Measurements from ENCODE around the gene MAPK8. TPM values are rescaled to one million over a fixed set of nuclear protein-coding genes. Genes with fewer than 3 reads are reported as not detected.
"Not testable (repeated sequence)": the region's sequence is repeated elsewhere in the genome, so short reads cannot be mapped to it uniquely, and the experiment has no call there.

MAPK8 gene
- 10 to 100 TPM; 28.1 to 29.5 TPM for total RNA-seq
- long read RNA-seq, partial matches to known transcripts: 0 of 2 reads
- long read RNA-seq, other reads (novel, unspliced or antisense): 2 of 2 reads

DNA sequence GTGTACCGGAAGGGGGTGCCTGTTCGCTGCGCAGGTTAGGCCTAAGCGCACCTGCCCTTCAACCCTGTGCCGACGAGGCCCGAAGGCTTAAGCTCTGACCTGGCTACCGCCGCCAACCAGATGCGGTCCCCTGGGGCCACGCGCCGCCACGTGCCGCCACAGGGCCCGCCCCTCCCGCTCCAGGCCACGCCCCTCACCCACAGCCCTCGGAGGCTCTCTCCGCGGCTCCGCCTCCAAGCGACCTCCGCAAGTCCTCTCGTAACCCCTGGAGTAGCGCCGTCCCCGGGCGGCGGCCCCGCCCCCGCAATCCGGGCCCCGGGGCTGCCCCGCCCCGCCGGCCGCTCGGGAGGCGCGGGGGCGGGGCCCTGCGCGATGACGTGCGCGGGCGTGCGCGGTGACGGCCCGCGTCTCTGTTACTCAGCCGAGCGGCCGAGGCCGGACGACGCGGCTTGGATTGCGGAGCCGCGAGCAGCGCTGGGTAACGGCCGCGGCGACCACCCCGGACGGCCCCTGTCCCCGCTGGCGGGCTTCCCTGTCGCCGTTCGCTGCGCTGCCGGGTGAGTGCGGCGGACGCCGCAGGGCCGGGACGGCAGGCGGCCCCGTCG is at the start of gene MAPK8:
TSS of gene MAPK8 (plus strand) at position 413 of the 605 bp plus-strand sequence. CDS start 94,984 bp downstream, outside the sequence.
- DNase-seq (peak; percentile 95), ATAC-seq (peak; percentile 97 to 98)
- intact Hi-C loops (cut with DNase I): no loop called here

- ATAC-seq (no peak), DNase-seq (no peak)
- intact Hi-C loops (cut with DNase I): no loop called here
Observed at GRCh38 chr10:48257407-48257961, 49.0 kb upstream of the MAPK8 start.

- ATAC-seq: peak; percentile 59 to 66
- no peak for DNase-seq
- intact Hi-C loops (cut with DNase I): no loop called here
Observed at GRCh38 chr10:48258105-48258504, 48.4 kb upstream of the MAPK8 start.

DNA sequence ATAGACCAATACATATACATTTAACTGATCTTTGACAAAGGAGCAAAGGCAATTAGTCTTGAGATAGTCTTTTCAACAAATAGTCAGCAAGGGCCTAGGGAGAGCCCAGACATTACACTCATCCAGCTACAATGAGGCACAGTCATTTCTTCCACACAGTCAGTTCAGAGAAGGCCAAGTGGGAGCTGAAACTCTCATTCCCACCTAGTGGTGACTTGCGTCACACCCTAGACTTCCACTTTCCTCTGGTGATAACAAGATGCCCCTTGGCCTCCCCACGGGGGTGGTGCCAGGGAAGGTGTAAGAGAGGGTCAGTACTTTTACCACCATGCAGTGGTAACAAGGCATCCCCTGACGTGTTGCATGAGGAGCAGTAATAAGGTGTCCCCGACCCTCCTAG is 39.9 kb upstream of the MAPK8 start:
- ATAC-seq: peak in 1 of 2 donors; percentile 69
- peak; percentile 39 for DNase-seq

GRCh38 chr10:48271047-48271730 is 35.3 kb upstream of the MAPK8 start:
- no peak for DNase-seq
- ATAC-seq: peak in 1 of 2 donors; percentile 76
- intact Hi-C loops (cut with DNase I): no loop called here

More for the DNA sequence above, 39.9 kb upstream of the MAPK8 start:
- intact Hi-C loops (cut with DNase I): no loop called here

DNA sequence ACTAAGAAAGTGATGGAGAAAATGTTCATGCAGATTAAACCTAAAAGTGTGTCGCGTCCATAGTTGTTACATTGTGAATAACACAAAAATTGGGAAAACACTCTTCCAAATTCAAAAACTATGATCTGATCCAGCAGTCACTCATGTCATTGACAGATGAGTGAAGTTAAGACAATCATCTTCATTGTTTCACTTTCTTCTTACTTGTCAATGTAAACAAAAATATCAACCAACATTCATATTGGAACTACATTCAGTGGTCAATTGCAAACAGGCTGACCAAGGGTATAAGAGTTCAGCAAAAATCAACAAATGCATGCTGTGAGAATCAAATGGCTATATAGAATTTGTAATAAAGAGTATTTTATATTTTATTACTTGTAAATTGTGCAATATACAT is 33.8 kb upstream of the MAPK8 start:
- ATAC-seq (no peak), DNase-seq (no peak)
- intact Hi-C loops (cut with DNase I): no loop called here

DNA sequence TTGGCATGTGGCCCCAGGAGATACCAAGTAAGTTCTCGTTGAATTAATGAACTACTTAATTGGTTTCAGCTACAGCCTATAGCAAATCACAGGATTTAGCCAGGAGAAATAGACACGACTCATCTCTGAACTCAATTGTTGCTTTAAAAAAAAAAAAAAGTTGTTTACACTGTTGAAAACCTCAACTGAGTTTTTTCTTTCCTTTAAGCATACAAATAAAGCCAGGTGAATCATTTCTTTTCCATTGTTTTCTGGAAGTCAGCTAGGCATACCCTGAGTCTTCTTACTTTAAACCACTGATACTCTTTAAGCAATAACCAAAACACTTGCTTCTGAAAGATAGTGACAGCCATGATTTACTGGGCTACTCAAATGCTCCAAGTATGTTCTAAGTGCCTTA is 32.7 kb upstream of the MAPK8 start:
- ATAC-seq: no peak
- DNase-seq: no peak
- intact Hi-C loops (cut with DNase I): no loop called here

- intact Hi-C loops (cut with DNase I): no loop called here
- DNase-seq: peak; percentile 52
- ATAC-seq: peak; percentile 87 to 90
Observed at GRCh38 chr10:48274636-48275035, 31.8 kb upstream of the MAPK8 start, which contains the start of gene FRMPD2. TSS of gene FRMPD2 (minus strand) at chr10:48274696. CDS start at chr10:48274567, 129 bp downstream.

GRCh38 chr10:48277093-48277492 is 29.4 kb upstream of the MAPK8 start:
- intact Hi-C loops (cut with DNase I): no loop called here
- DNase-seq: no peak
- no peak for ATAC-seq

DNA sequence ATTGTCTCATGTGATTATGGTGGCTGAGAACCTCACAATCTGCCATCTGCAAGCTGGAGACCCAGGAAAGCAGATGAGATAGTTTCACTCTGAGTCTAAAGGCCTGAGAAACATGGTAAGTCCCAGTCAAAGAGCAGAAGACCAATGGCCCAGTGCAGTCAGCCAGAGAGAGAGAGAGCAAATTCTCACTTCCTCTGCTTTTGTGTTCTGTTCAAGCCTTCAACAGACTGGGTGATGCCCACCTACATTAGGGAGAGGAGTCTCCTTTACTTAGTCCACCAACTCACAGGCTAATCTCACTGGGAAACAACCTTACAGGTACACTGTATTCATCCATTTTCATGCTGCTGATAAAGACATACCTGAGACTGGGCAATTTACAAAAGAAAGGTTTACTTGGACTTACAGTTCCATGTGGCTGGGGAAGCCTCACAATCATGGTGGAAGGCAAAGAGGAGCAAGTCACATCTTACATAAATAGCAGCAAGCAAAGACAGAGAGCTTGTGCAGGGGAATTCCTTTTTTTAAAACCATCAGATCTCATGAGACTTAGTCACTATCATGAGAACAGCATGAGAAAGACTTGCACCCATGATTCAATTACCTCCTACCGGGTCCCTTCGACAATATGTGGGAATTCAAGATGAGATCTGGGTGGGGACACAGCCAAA is 27.3 kb upstream of the MAPK8 start:
- intact Hi-C loops (cut with DNase I): no loop called here
- DNase-seq (no peak), ATAC-seq (no peak)

DNA sequence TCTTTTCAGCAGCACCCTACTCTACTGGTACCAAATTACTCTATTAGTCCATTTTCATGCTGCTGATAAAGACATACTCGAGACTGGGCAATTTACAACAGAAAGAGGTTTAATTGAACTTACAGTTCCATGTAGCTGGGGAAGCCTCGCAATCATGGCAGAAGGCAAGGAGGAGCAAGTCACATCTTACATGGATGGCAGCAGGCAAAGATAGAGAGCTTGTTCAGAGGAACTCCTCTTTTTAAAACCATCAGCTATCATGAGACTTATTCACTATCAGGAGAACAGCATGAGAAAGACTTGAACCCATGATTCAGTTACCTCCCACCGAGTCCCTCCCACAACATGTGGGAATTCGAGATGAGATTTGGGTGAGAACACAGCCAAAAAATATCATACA is 24.8 kb upstream of the MAPK8 start:
- ATAC-seq; DNase-seq; intact Hi-C loops (cut with DNase I): not testable (repeated sequence)

DNA sequence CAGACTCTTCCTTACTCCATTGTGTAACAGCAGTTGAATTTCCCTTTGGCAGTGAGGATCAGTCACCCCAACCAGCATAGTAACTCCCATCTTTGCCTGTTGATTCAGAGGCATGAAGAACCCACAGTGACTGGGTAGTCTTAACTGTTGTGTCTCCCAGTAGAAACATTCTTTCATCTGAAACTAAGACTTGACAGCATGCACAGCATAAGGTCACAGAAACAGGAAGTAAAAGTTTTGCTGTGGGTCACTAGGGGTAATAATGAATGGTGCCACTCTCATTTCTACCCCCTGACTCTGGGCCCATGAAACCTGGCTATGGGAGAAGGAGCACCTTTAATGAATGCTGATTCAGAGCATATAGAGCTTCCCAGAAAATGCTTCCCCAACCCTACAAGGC is 23.6 kb upstream of the MAPK8 start:
- no peak for ATAC-seq
- intact Hi-C loops (cut with DNase I): no loop called here
- DNase-seq: no peak

GRCh38 chr10:48284002-48284546 is 22.4 kb upstream of the MAPK8 start:
- ATAC-seq: no peak
- no peak for DNase-seq
- intact Hi-C loops (cut with DNase I): no loop called here

DNA sequence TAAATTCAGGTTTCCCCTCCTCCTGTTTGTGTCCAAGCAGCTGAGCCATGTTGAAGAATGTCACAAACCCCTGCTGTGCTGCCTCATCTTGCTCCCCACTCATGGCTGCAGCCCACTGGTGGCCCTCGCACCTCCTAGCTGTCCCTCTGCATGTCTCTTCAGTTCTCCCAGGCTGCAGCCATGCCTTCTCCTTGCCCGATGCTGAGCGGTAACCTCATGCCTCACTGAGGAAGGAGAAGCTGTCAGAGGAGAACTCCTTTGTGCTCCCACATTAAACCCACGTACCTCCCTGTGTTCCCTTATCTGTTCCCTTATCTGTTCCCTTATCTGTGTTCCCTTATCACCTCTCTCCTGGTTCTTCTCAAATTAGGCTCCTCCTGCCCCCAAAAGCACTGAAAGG is 21.7 kb upstream of the MAPK8 start:
- ATAC-seq (no peak), DNase-seq (no peak)
- intact Hi-C loops (cut with DNase I): no loop called here

GRCh38 chr10:48285710-48286109 is 20.8 kb upstream of the MAPK8 start:
- peak in 1 of 2 donors; percentile 24 for ATAC-seq
- DNase-seq: no peak
- intact Hi-C loops (cut with DNase I): no loop called here

GRCh38 chr10:48286356-48286755 is 20.1 kb upstream of the MAPK8 start:
- ATAC-seq: no peak
- DNase-seq: no peak
- intact Hi-C loops (cut with DNase I): no loop called here

DNA sequence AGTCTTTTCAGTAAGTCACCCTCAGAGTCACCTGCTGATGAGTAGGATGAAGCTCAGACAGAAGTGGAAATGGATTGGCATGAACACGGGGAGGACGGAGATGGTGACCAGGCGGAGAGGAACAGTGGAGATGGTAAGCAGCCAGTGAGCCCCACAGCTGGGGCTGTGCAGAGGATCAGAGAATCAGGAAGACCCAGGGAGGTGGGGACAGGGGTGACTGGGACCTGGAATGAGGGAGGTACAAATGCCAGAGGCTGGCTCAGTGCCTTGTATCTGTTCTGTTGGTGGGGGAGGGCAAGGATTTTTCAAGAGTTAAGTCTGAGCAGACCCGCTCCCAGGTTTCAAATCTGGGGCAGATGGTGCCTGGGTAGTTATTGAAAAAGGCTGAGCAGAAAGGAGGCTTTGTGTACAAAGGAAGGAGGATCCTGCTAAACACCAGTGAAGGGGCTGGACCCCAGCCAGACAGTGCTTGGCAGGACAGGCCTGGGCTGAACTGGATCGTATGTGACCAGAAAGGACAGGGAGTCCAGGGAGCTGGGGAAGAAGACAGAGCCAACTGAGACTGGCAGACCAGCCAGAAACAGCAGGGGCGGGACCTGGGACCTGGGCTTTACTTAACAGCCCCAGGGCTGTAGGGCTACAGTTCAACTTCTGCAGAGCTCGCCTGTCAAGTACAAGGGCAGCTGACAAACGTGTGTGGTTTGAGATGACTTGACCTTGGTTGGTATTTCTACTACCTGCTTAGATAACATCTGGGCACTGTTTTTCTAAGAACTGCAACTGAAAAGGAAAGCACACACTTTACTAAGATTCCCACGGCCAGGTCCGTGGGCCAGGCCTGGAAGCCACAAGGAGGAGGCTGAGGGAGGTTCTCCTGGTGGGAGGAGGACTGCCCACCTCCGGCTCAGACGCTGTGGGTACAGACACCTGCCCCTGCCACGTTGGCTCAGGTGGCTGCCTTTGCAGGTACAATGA is 18.8 kb upstream of the MAPK8 start:
- intact Hi-C loops (cut with DNase I): no loop called here
- DNase-seq (peak; percentile 37), ATAC-seq (peak; percentile 17 to 27)

DNA sequence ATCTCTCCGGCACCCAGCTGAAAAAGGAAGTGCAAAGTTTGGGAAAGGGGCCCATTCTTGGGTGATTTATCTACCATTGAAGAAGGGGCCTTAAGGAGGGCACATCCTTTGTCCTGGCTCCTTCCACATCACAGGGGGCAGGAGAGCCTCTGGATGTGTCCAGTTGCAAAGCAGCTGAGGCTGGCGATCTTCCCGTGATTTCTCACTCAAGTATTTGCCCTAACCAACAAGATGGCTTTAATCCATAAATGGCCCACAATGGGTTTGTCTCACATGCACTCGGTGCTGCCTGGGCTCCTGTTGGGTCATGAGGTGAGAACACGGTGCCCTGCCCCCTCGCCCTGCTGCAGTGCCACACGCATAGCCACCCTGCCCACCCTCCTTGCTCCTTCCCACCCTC is 17.8 kb upstream of the MAPK8 start:
- ATAC-seq (no peak), DNase-seq (no peak)
- intact Hi-C loops (cut with DNase I): no loop called here
